Vagina (tissue), 2 donors: ENCODE results near the gene DACH1.

Source experiments
- POLR2A ChIP-seq, 2 donors: fragments of 450-650 bp; IDR thresholded peaks; one replicate each; pipeline ENCODE4 v1.6.1; 2017; ENCODE audit warnings: antibody characterized with exemption in 2 of 2, mild to moderate bottlenecking in 2 of 2, moderate library complexity in 2 of 2
- POLR2AphosphoS5 ChIP-seq, 2 donors: sonication (generic); formaldehyde crosslinking; IDR thresholded peaks; one replicate each; pipeline ENCODE4 v1.9.0; 2017; ENCODE audit warnings: antibody characterized with exemption in 2 of 2, mild to moderate bottlenecking in 2 of 2, low read depth in 1 of 2; ENCODE audit not compliant: insufficient read depth in 1 of 2
- TF ChIP-seq, protein P1 (sequence below), 3 experiments: fragments of 450-650 bp in 2 of 3; fragments of 200-600 bp in 1 of 3; sonication (generic) in 1 of 3; IDR thresholded peaks; one replicate each; pipeline ENCODE4 v1.5.1; 2017 to 2019; ENCODE audit warnings: antibody characterized with exemption in 3 of 3, mild to moderate bottlenecking in 2 of 3, moderate library complexity in 2 of 3

DNA sequence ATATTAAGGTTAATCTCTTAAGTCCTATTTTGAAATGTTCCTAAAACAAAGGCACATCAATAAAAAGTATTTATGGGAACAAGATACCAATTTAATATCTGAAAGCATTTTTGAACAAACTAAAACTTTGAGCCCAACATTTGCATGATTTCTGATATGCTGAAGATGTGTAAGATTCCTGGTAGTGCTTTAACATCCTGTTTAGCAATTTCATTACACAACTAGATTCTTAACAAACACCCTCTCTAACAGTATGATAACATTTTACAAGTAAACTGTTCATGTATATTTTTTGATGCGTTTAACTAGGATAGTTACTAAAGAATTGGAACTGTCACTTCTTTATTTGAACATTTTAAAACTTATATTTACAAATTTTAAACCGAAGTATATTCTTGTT is 63.9 kb downstream of the DACH1 start:
- TF ChIP-seq, protein P1, sequence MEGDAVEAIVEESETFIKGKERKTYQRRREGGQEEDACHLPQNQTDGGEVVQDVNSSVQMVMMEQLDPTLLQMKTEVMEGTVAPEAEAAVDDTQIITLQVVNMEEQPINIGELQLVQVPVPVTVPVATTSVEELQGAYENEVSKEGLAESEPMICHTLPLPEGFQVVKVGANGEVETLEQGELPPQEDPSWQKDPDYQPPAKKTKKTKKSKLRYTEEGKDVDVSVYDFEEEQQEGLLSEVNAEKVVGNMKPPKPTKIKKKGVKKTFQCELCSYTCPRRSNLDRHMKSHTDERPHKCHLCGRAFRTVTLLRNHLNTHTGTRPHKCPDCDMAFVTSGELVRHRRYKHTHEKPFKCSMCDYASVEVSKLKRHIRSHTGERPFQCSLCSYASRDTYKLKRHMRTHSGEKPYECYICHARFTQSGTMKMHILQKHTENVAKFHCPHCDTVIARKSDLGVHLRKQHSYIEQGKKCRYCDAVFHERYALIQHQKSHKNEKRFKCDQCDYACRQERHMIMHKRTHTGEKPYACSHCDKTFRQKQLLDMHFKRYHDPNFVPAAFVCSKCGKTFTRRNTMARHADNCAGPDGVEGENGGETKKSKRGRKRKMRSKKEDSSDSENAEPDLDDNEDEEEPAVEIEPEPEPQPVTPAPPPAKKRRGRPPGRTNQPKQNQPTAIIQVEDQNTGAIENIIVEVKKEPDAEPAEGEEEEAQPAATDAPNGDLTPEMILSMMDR (IDR thresholded peaks at IDR 0.05), result no peak
- no peak for TF ChIP-seq POLR2A (IDR thresholded peaks at IDR 0.05)
- no peak for TF ChIP-seq POLR2AphosphoS5 (IDR thresholded peaks at IDR 0.05; ENCODE audit: insufficient read depth in 1 of 2, low read depth in 1 of 2)
